Measurements from ENCODE around the gene KATNA1. TPM values are rescaled to one million over a fixed set of nuclear protein-coding genes. Genes with fewer than 3 reads are reported as not detected.

Gene KATNA1
- total and polyA plus RNA-seq, 7 donors, result 9.0 to 22.5 (median 17.5) TPM

DNA sequence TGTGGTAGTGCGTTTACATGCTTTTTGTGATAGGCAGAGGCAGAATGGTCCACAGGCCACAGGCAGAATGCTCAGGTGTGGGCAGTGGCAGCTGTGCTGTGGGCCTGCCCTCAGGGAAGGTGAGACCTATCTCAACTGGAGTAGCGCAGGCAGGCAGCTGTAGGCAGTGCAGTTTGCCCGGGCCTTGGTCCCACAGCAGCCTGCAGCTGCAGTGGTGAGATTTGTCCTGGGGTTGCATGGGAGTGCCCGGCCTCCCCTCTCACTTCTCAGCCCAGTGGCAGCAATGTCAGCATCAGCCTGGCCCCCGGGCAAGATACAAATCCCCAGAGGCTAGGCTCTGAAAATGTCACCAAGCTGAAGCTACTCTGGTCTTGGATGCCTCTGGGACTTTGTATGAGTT, 96.6 kb downstream of the KATNA1 start:
- Histone ChIP-seq H3K4me3 (no peak overlapping the region), H3K27ac (no peak overlapping the region), H3K4me1 (no peaks in the 10 kb centered on the region), H3K36me3 (no peaks in the 10 kb centered on the region), H3K27me3 (no peaks in the 10 kb centered on the region), H3K9me3 (no peaks in the 10 kb centered on the region)
- intact Hi-C loops (cut with DNase I), result no loop called here
- TF ChIP-seq POLR2AphosphoS5 (IDR thresholded peaks at IDR 0.05), result no peak
- TF ChIP-seq, protein P1, sequence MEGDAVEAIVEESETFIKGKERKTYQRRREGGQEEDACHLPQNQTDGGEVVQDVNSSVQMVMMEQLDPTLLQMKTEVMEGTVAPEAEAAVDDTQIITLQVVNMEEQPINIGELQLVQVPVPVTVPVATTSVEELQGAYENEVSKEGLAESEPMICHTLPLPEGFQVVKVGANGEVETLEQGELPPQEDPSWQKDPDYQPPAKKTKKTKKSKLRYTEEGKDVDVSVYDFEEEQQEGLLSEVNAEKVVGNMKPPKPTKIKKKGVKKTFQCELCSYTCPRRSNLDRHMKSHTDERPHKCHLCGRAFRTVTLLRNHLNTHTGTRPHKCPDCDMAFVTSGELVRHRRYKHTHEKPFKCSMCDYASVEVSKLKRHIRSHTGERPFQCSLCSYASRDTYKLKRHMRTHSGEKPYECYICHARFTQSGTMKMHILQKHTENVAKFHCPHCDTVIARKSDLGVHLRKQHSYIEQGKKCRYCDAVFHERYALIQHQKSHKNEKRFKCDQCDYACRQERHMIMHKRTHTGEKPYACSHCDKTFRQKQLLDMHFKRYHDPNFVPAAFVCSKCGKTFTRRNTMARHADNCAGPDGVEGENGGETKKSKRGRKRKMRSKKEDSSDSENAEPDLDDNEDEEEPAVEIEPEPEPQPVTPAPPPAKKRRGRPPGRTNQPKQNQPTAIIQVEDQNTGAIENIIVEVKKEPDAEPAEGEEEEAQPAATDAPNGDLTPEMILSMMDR (IDR thresholded peaks at IDR 0.05), result no peak
- TF ChIP-seq POLR2A (IDR thresholded peaks at IDR 0.05), result no peak
- TF ChIP-seq EP300 (IDR thresholded peaks at IDR 0.05), result no peak
- 73 to 83% methylated on average over 5 of the region's 5 CpGs for WGBS, 2 donors
- DNase-seq, result no peak

- peaks cover 0 to 2% (median under 1%) of the 10 kb centered on the region in 4 donors for H3K36me3 ChIP-seq
- H3K4me1 ChIP-seq, result peaks cover 0 to 31% (median 23%) of the 10 kb centered on the region in 4 donors
- peak; percentile 96 to 98 (median 97) for TF ChIP-seq POLR2AphosphoS5 (IDR thresholded peaks at IDR 0.05)
- TF ChIP-seq EP300 (IDR thresholded peaks at IDR 0.05), result peak in 3 of 4 donors; percentile 17 to 89 (median 35)
- TF ChIP-seq, protein P1 (IDR thresholded peaks at IDR 0.05), result peak; percentile 49 to 87 (median 70)
- TF ChIP-seq POLR2A (IDR thresholded peaks at IDR 0.05), result peak; percentile 85 to 86
- H3K9me3 ChIP-seq, result no peaks in the 10 kb centered on the region
- WGBS, 2 donors, result 0% methylated on average over 71 of the region's 71 CpGs
- peak; percentile 98 for DNase-seq
- peak within 1 kb of the TSS; percentile 78 to 99 (median 88) for H3K4me3 ChIP-seq
- H3K27me3 ChIP-seq, result no peaks in the 10 kb centered on the region
- H3K27ac ChIP-seq, result peak within 1 kb of the TSS; percentile 94 to 99 (median 98)
- intact Hi-C loops (cut with DNase I), result loop anchor here (2.0 to 10.0 kb wide), 3 partner anchors 21 to 379 kb away; partner anchors contain the start of genes GINM1, KATNA1 and RAET1G
Observed at GRCh38 chr6:149545754-149546471, 102.6 kb downstream of the KATNA1 start, which contains the start of gene PPIL4. Gene PPIL4, minus strand, starts transcription at chr6:149546043. Its CDS starts 38 bp downstream, at chr6:149546005.

DNA sequence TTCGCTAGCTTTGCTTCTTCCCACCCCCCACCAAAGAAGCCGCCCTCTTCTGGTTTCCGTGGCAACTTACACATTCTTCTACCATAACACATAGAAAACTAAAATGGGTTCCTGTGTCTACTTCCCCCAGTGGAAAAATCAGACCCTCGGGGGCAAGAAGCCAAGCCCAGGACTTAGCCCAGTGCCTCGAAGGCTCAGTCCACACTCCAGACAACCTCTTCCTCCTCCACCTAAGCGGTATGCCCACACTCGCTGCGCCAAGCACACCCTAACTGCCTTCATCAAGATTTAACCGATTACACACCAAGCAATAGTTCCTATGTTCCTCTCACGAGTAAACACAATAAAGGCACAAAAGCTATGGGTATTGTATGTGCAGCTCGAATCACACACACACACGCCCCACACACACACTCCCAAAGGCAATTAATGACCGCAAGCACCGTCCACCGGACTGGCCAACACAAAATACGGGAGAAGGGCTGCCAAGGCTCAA, 103.2 kb downstream of the KATNA1 start:
- Histone ChIP-seq H3K27me3 (no peaks in the 10 kb centered on the region), H3K27ac (peak overlapping the region; percentile 94 to 99 (median 98)), H3K9me3 (no peaks in the 10 kb centered on the region), H3K36me3 (peaks cover 0 to 8% (median 4%) of the 10 kb centered on the region in 4 donors), H3K4me3 (peak overlapping the region; percentile 78 to 99 (median 88)), H3K4me1 (peaks cover 0 to 31% (median 23%) of the 10 kb centered on the region in 4 donors)
- peak; percentile 70 for DNase-seq
- 0% methylated on average over 16 of the region's 16 CpGs for WGBS, 2 donors
- TF ChIP-seq EP300 (IDR thresholded peaks at IDR 0.05) (no peak), POLR2A (IDR thresholded peaks at IDR 0.05) (no peak), POLR2AphosphoS5 (IDR thresholded peaks at IDR 0.05) (no peak)
- TF ChIP-seq, protein P1 (IDR thresholded peaks at IDR 0.05), result no peak
- intact Hi-C loops (cut with DNase I), result loop anchor here (2.0 to 10.0 kb wide), 3 partner anchors 21 to 379 kb away; partner anchors contain the start of genes GINM1, KATNA1 and RAET1G

Small RNA genes lying within 50 kb of the gene (small RNA-seq; reads per million reads assigned to genes)
- gene RF00019 (0 reads per million in 3 donors), gene RF00410 (0 reads per million in 3 donors)

Other genes with a start within 250 kb of the KATNA1 start
- gene SUMO4, start 248.5 kb downstream of the KATNA1 start, total RNA-seq, result 10 to 100 TPM in 1 of 4 donors, 1 to 10 TPM in 3; 3.4 to 11.1 (median 5.7) TPM
- gene SUMO4, start 248.5 kb downstream of the KATNA1 start, polyA plus RNA-seq, result under 1 TPM in 1 of 3 donors, not detected in 2; 0.39 TPM
- gene ZC3H12D, start 163.7 kb downstream of the KATNA1 start, total RNA-seq, result 1 to 10 TPM in 3 of 4 donors, under 1 TPM in 1; 0.71 to 4.9 (median 1.2) TPM
- 1 to 10 TPM; 3.6 to 9.2 (median 8.3) TPM for gene ZC3H12D, start 163.7 kb downstream of the KATNA1 start, polyA plus RNA-seq
- gene PPIL4, start 102.7 kb downstream of the KATNA1 start, total RNA-seq, result 10 to 100 TPM; 31.3 to 35.0 (median 31.9) TPM
- 10 to 100 TPM; 15.6 to 18.6 (median 17.6) TPM for gene PPIL4, start 102.7 kb downstream of the KATNA1 start, polyA plus RNA-seq
- gene GINM1, start 82.3 kb downstream of the KATNA1 start, total RNA-seq, result 10 to 100 TPM; 61.6 to 82.4 (median 74.4) TPM
- 10 to 100 TPM; 15.5 to 32.6 (median 27.0) TPM for gene GINM1, start 82.3 kb downstream of the KATNA1 start, polyA plus RNA-seq
- 10 to 100 TPM; 23.8 to 31.6 (median 25.2) TPM for gene LATS1, start 69.4 kb upstream of the KATNA1 start, total RNA-seq
- gene LATS1, start 69.4 kb upstream of the KATNA1 start, polyA plus RNA-seq, result 1 to 10 TPM; 3.6 to 8.0 (median 4.9) TPM
- gene NUP43, start 97.8 kb upstream of the KATNA1 start, total RNA-seq, result 10 to 100 TPM; 18.3 to 56.3 (median 33.3) TPM
- 10 to 100 TPM in 1 of 3 donors, 1 to 10 TPM in 2; 3.0 to 13.0 (median 4.2) TPM for gene NUP43, start 97.8 kb upstream of the KATNA1 start, polyA plus RNA-seq
- 100 to 1,000 TPM in 1 of 4 donors, 10 to 100 TPM in 3; 74.0 to 117 (median 96.0) TPM for gene PCMT1, start 101.0 kb upstream of the KATNA1 start, total RNA-seq
- 10 to 100 TPM; 33.0 to 64.4 (median 49.0) TPM for gene PCMT1, start 101.0 kb upstream of the KATNA1 start, polyA plus RNA-seq
- gene LRP11, start 215.6 kb upstream of the KATNA1 start, total RNA-seq, result 10 to 100 TPM; 17.2 to 71.7 (median 21.5) TPM
- 10 to 100 TPM in 1 of 3 donors, 1 to 10 TPM in 2; 2.4 to 11.7 (median 3.5) TPM for gene LRP11, start 215.6 kb upstream of the KATNA1 start, polyA plus RNA-seq
- under 1 TPM in 1 of 4 donors, not detected in 3; 0.33 TPM for gene RAET1E, start 249.4 kb upstream of the KATNA1 start, total RNA-seq
- under 1 TPM in 1 of 3 donors, not detected in 2; 0.15 TPM for gene RAET1E, start 249.4 kb upstream of the KATNA1 start, polyA plus RNA-seq